ENCODE data around the gene ANO8. TPM values are rescaled to one million over a fixed set of nuclear protein-coding genes. Genes with fewer than 3 reads are reported as not detected.

Gene ANO8
- polyA plus RNA-seq, 3 donors: 0.11 to 14.1 TPM; not detected in 1

DNA sequence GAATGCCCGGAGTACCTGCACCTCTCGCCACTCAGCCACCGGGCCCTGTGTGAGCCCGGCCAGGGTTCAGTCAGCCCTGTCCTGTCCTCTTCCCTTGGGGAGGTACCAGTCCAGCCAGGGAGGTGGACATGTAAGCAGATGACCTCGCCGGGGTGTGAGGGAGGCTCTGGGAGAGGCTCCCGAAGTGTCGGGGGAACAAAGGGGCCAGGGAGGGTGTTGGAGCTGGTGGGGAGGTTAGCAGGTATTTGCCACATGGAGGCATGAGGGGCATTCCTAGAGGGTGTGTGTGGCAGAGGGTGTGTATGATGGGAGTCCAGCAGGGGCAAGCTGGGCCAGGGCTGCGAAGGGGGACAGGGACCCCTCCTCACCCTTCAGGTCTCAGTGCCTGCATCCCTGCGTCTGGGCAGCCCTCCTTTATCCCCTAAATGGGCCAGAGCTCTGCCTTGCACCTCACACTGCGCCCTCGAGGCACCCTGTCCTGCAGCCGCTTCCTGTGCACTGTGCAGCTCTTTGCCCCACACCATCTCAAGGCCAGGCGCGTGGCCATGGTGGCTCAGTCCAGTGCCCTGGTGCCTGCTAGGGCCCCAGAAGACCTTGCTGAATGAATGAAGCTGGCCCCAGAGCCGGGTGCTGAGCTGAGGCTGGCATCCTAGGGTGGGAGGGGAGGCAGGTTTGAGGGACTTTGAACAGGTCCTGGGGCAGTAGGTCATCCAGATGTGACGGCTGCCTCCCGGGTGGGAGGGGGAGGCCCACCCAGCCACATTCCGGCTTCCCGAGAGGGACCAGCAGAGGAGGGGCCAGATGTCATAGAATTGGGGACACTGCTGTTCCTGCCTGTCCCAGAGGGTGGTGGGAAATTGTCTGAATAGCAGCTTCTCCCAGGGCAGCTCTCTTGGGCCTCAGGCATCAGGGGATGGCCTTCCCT, 22.2 kb downstream of the ANO8 start:
- Mint-ChIP-seq H3K27ac (no peak overlapping the region), H3K4me1 (peaks cover 28% of the 10 kb centered on the region), H3K36me3 (peaks cover 29 to 50% of the 10 kb centered on the region in 2 donors), H3K4me3 (no peak overlapping the region), H3K9me3 (no peaks in the 10 kb centered on the region), H3K27me3 (ENCODE audit: low read depth in 3 of 3) (peaks cover 0 to 3% (median 1%) of the 10 kb centered on the region in 3 donors)
- DNase-seq: no peak
- intact Hi-C loops (cut with micrococcal nuclease): no loop called here
- H3K4me1 ChIP-seq (ENCODE audit: control insufficient read depth in 1 of 2, insufficient read depth in 2 of 2, low read length in 2 of 2): peaks cover 14 to 25% of the 10 kb centered on the region in 2 donors
- no peaks in the 10 kb centered on the region for H3K27me3 ChIP-seq (ENCODE audit: control insufficient read depth in 2 of 2, insufficient read depth in 2 of 2, low read length in 2 of 2)
- H4K20me1 ChIP-seq (ENCODE audit: insufficient read depth, low read length): peaks cover 48% of the 10 kb centered on the region
- no peak overlapping the region for H3K4me3 ChIP-seq (replicated peaks in 1 of 3; ENCODE audit: low read depth in 2 of 3, low read length in 3 of 3)
- H3K9ac ChIP-seq (ENCODE audit: insufficient read depth, low read length, poor library complexity, severe bottlenecking): no peak overlapping the region
- H3K36me3 ChIP-seq (replicated peaks in 1 of 2; ENCODE audit: control insufficient read depth in 1 of 2, insufficient read depth in 2 of 2, low read length in 2 of 2): peaks cover 24 to 43% of the 10 kb centered on the region in 2 donors
- TF ChIP-seq, protein P1, sequence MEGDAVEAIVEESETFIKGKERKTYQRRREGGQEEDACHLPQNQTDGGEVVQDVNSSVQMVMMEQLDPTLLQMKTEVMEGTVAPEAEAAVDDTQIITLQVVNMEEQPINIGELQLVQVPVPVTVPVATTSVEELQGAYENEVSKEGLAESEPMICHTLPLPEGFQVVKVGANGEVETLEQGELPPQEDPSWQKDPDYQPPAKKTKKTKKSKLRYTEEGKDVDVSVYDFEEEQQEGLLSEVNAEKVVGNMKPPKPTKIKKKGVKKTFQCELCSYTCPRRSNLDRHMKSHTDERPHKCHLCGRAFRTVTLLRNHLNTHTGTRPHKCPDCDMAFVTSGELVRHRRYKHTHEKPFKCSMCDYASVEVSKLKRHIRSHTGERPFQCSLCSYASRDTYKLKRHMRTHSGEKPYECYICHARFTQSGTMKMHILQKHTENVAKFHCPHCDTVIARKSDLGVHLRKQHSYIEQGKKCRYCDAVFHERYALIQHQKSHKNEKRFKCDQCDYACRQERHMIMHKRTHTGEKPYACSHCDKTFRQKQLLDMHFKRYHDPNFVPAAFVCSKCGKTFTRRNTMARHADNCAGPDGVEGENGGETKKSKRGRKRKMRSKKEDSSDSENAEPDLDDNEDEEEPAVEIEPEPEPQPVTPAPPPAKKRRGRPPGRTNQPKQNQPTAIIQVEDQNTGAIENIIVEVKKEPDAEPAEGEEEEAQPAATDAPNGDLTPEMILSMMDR (IDR thresholded peaks at IDR 0.05): no peak
- no peak overlapping the region for H3K4me2 ChIP-seq (replicated peaks; ENCODE audit: extremely low read depth, low read length, poor library complexity, severe bottlenecking)
- WGBS (ENCODE audit: insufficient coverage): 96% methylated on average over 17 of the region's 20 CpGs
- no peak overlapping the region for H2AFZ ChIP-seq (ENCODE audit: insufficient read depth, low read depth, low read length, poor library complexity, severe bottlenecking)
- no peaks in the 10 kb centered on the region for H3K9me3 ChIP-seq (replicated peaks in 1 of 2; ENCODE audit: control insufficient read depth in 1 of 2, insufficient read depth in 1 of 2, low read length in 2 of 2)
- H3K79me2 ChIP-seq (ENCODE audit: insufficient read depth, low read length): peaks cover 49% of the 10 kb centered on the region
- no peak overlapping the region for H3K27ac ChIP-seq (ENCODE audit: low read depth in 1 of 2, low read length in 2 of 2)

DNA sequence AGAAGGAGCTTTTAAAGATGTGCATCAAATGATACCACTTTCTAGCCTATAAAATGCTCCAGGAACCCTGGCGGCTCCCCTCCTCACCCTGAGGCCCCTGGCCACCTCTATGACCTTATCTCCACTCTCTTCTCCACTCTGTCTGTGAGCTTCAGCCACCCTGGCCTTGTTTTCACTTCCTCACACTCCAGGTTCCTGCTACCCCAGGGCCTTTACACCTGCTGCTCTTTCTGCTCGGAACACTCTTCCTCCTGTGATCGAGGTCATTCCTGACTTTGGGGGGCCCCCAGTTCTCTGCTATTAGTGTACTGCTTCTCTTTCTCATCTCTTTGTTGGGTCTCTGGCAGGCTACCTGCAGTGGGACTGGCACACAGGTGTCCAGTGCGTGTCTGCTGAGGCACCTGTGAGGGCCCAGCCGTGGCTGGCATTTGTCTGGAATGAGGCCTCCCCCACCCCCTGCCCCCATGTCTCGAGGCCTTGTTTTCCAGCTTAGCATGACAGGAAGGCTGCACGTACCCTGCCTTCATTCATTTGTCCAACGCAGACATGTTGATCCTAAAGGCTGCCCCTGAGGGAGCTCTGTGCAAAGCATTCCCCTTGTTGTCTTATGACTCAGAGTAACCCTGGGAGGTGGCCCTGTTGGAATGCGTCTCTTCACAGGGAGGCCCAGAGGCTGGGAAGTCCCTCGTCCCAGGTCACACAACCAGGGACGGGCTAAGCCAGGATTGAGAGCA, 23.0 kb downstream of the ANO8 start:
- peaks cover 23% of the 10 kb centered on the region for H3K4me1 Mint-ChIP-seq
- Histone ChIP-seq H3K27ac (ENCODE audit: low read depth in 1 of 2, low read length in 2 of 2) (no peak overlapping the region), H2AFZ (ENCODE audit: insufficient read depth, low read depth, low read length, poor library complexity, severe bottlenecking) (no peak overlapping the region), H3K36me3 (replicated peaks in 1 of 2; ENCODE audit: control insufficient read depth in 1 of 2, insufficient read depth in 2 of 2, low read length in 2 of 2) (peaks cover 24 to 43% of the 10 kb centered on the region in 2 donors), H3K27me3 (ENCODE audit: control insufficient read depth in 2 of 2, insufficient read depth in 2 of 2, low read length in 2 of 2) (no peaks in the 10 kb centered on the region), H3K4me1 (ENCODE audit: control insufficient read depth in 1 of 2, insufficient read depth in 2 of 2, low read length in 2 of 2) (peaks cover 15 to 23% of the 10 kb centered on the region in 2 donors), H4K20me1 (ENCODE audit: insufficient read depth, low read length) (peaks cover 48% of the 10 kb centered on the region), H3K4me2 (replicated peaks; ENCODE audit: extremely low read depth, low read length, poor library complexity, severe bottlenecking) (no peak overlapping the region), H3K9me3 (replicated peaks in 1 of 2; ENCODE audit: control insufficient read depth in 1 of 2, insufficient read depth in 1 of 2, low read length in 2 of 2) (no peaks in the 10 kb centered on the region), H3K4me3 (replicated peaks in 1 of 3; ENCODE audit: low read depth in 2 of 3, low read length in 3 of 3) (no peak overlapping the region), H3K9ac (ENCODE audit: insufficient read depth, low read length, poor library complexity, severe bottlenecking) (no peak overlapping the region), H3K79me2 (ENCODE audit: insufficient read depth, low read length) (peaks cover 57% of the 10 kb centered on the region)
- H3K36me3 Mint-ChIP-seq: peaks cover 27 to 44% of the 10 kb centered on the region in 2 donors
- intact Hi-C loops (cut with micrococcal nuclease): no loop called here
- no peak overlapping the region for H3K4me3 Mint-ChIP-seq
- WGBS (ENCODE audit: insufficient coverage): 88% methylated on average over 10 of the region's 11 CpGs
- peak overlapping the region in 3 of 7 donors; percentile 25 to 70 (median 38) for H3K27ac Mint-ChIP-seq
- TF ChIP-seq, protein P1 (IDR thresholded peaks at IDR 0.05): no peak
- no peak for DNase-seq
- no peaks in the 10 kb centered on the region for H3K9me3 Mint-ChIP-seq
- peaks cover 0 to 3% (median 1%) of the 10 kb centered on the region in 3 donors for H3K27me3 Mint-ChIP-seq (ENCODE audit: low read depth in 3 of 3)

Measured in CD14-positive monocyte (primary cell).